ENCODE results near the gene LRRN2. TPM values are rescaled to one million over a fixed set of nuclear protein-coding genes. Genes with fewer than 3 reads are reported as not detected.

The LRRN2 gene
- total RNA-seq, 1 experiment from 2014 or later: 5.3 TPM

DNA sequence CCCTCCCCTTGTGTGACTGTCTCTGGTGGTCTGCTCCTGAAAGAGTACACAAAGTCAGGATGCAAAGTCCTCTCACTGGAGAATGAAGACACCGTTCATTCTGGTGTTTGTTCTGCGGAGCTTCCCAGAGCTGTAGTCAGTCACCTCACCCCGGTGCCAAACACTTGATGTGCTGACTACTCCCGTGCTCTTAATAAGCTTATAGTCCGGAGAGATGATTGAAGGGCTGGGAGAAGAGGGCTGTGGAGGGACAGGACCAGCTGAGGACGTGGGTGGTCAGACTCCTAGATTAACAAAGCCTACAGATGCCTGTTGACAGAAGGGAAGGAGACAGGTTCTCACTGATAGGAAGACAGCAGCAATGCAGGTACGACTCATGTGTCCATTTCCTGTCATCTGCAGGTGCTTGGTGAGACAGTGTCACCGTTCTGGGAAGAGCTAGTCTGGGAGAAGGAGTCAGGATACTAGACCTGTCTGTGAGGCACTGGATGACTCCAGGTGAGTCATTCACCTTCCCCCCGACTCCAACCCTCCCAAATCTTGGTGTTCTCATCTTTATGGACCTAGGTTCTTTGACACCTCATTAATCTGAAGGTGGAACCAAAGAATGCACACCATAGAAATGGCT is 40.4 kb upstream of the LRRN2 start:
- CTCF ChIA-PET: interaction anchor here (1.2 to 3.8 kb wide), 4 partner anchors 11 to 82 kb away, joined by 3 to 15 read pairs (median 8); no protein-coding TSS in a partner anchor
- Mint-ChIP-seq H3K9me3 (no peaks in the 10 kb centered on the region), H3K4me3 (no peak overlapping the region)

More for the DNA sequence above, 40.4 kb upstream of the LRRN2 start:
- Mint-ChIP-seq H3K27ac (no peak overlapping the region), H3K4me1 (peaks cover 18% of the 10 kb centered on the region), H3K36me3 (no peaks in the 10 kb centered on the region), H3K27me3 (ENCODE audit: low read depth) (peaks cover 70% of the 10 kb centered on the region)
- no peak for ATAC-seq
- DNase-seq (ENCODE audit: low spot score): no peak
- POLR2A ChIA-PET: no interaction called here
- TF ChIP-seq, protein P1, sequence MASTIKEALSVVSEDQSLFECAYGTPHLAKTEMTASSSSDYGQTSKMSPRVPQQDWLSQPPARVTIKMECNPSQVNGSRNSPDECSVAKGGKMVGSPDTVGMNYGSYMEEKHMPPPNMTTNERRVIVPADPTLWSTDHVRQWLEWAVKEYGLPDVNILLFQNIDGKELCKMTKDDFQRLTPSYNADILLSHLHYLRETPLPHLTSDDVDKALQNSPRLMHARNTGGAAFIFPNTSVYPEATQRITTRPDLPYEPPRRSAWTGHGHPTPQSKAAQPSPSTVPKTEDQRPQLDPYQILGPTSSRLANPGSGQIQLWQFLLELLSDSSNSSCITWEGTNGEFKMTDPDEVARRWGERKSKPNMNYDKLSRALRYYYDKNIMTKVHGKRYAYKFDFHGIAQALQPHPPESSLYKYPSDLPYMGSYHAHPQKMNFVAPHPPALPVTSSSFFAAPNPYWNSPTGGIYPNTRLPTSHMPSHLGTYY (CRISPR knock-in tag; IDR thresholded peaks at IDR 0.05): no peak
- TF ChIP-seq MYBL2 (CRISPR knock-in tag; IDR thresholded peaks at IDR 0.05) (no peak), CBFB (CRISPR knock-in tag; IDR thresholded peaks at IDR 0.05; ENCODE audit: low read depth) (no peak), TCF7 (CRISPR knock-in tag; IDR thresholded peaks at IDR 0.05; ENCODE audit: low read depth) (no peak), ELF4 (CRISPR knock-in tag; IDR thresholded peaks at IDR 0.05; ENCODE audit: low read depth) (no peak), NFATC4 (CRISPR knock-in tag; IDR thresholded peaks at IDR 0.05) (no peak), GTF2I (CRISPR knock-in tag; conservative IDR thresholded peaks at IDR 0.05) (no peak), ZNF317 (CRISPR knock-in tag; IDR thresholded peaks at IDR 0.05; ENCODE audit: borderline replicate concordance, low read depth) (no peak)
- TF ChIP-seq, protein P2, sequence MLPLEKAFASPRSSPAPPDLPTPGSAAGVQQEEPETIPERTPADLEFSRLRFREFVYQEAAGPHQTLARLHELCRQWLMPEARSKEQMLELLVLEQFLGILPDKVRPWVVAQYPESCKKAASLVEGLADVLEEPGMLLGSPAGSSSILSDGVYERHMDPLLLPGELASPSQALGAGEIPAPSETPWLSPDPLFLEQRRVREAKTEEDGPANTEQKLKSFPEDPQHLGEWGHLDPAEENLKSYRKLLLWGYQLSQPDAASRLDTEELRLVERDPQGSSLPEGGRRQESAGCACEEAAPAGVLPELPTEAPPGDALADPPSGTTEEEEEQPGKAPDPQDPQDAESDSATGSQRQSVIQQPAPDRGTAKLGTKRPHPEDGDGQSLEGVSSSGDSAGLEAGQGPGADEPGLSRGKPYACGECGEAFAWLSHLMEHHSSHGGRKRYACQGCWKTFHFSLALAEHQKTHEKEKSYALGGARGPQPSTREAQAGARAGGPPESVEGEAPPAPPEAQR (CRISPR knock-in tag; IDR thresholded peaks at IDR 0.05): no peak
- TF ChIP-seq, protein P3, sequence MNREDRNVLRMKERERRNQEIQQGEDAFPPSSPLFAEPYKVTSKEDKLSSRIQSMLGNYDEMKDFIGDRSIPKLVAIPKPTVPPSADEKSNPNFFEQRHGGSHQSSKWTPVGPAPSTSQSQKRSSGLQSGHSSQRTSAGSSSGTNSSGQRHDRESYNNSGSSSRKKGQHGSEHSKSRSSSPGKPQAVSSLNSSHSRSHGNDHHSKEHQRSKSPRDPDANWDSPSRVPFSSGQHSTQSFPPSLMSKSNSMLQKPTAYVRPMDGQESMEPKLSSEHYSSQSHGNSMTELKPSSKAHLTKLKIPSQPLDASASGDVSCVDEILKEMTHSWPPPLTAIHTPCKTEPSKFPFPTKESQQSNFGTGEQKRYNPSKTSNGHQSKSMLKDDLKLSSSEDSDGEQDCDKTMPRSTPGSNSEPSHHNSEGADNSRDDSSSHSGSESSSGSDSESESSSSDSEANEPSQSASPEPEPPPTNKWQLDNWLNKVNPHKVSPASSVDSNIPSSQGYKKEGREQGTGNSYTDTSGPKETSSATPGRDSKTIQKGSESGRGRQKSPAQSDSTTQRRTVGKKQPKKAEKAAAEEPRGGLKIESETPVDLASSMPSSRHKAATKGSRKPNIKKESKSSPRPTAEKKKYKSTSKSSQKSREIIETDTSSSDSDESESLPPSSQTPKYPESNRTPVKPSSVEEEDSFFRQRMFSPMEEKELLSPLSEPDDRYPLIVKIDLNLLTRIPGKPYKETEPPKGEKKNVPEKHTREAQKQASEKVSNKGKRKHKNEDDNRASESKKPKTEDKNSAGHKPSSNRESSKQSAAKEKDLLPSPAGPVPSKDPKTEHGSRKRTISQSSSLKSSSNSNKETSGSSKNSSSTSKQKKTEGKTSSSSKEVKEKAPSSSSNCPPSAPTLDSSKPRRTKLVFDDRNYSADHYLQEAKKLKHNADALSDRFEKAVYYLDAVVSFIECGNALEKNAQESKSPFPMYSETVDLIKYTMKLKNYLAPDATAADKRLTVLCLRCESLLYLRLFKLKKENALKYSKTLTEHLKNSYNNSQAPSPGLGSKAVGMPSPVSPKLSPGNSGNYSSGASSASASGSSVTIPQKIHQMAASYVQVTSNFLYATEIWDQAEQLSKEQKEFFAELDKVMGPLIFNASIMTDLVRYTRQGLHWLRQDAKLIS (CRISPR knock-in tag; IDR thresholded peaks at IDR 0.05; ENCODE audit: borderline replicate concordance): no peak
- TF ChIP-seq, protein P4, sequence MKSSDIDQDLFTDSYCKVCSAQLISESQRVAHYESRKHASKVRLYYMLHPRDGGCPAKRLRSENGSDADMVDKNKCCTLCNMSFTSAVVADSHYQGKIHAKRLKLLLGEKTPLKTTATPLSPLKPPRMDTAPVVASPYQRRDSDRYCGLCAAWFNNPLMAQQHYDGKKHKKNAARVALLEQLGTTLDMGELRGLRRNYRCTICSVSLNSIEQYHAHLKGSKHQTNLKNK (CRISPR knock-in tag; IDR thresholded peaks at IDR 0.05): no peak
- TF ChIP-seq, protein P5, sequence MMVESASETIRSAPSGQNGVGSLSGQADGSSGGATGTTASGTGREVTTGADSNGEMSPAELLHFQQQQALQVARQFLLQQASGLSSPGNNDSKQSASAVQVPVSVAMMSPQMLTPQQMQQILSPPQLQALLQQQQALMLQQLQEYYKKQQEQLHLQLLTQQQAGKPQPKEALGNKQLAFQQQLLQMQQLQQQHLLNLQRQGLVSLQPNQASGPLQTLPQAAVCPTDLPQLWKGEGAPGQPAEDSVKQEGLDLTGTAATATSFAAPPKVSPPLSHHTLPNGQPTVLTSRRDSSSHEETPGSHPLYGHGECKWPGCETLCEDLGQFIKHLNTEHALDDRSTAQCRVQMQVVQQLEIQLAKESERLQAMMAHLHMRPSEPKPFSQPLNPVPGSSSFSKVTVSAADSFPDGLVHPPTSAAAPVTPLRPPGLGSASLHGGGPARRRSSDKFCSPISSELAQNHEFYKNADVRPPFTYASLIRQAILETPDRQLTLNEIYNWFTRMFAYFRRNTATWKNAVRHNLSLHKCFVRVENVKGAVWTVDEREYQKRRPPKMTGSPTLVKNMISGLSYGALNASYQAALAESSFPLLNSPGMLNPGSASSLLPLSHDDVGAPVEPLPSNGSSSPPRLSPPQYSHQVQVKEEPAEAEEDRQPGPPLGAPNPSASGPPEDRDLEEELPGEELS (CRISPR knock-in tag; IDR thresholded peaks at IDR 0.05): no peak
- TF ChIP-seq, protein P6, sequence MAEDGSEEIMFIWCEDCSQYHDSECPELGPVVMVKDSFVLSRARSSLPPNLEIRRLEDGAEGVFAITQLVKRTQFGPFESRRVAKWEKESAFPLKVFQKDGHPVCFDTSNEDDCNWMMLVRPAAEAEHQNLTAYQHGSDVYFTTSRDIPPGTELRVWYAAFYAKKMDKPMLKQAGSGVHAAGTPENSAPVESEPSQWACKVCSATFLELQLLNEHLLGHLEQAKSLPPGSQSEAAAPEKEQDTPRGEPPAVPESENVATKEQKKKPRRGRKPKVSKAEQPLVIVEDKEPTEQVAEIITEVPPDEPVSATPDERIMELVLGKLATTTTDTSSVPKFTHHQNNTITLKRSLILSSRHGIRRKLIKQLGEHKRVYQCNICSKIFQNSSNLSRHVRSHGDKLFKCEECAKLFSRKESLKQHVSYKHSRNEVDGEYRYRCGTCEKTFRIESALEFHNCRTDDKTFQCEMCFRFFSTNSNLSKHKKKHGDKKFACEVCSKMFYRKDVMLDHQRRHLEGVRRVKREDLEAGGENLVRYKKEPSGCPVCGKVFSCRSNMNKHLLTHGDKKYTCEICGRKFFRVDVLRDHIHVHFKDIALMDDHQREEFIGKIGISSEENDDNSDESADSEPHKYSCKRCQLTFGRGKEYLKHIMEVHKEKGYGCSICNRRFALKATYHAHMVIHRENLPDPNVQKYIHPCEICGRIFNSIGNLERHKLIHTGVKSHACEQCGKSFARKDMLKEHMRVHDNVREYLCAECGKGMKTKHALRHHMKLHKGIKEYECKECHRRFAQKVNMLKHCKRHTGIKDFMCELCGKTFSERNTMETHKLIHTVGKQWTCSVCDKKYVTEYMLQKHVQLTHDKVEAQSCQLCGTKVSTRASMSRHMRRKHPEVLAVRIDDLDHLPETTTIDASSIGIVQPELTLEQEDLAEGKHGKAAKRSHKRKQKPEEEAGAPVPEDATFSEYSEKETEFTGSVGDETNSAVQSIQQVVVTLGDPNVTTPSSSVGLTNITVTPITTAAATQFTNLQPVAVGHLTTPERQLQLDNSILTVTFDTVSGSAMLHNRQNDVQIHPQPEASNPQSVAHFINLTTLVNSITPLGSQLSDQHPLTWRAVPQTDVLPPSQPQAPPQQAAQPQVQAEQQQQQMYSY (CRISPR knock-in tag; IDR thresholded peaks at IDR 0.05): no peak

All from WTC11 (cell line).